ENCODE results near the gene IL1RAPL2.

IL1RAPL2 gene

DNA sequence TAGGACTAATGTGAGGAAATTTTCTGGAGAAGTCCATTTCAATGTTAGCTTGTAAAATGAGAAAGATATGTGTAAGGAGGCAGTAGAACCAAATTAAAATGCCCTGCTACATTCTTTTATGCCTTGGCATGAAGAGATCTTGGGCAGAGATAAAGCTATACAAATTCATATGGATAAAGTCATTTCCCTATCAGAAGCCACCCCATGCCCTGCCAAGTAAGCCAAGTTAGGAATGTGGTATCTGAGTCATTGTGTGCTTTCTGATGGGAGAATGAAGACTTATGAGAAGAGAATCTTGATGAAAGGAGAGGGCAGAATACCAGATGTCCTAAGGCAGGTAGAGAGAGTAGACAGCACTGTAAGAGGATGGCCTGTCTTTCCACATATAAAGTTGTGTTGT lies 570.8 kb downstream of the IL1RAPL2 start:
- no peaks in the 10 kb centered on the region for H3K9me3 Mint-ChIP-seq
- H3K27ac Mint-ChIP-seq = no peak overlapping the region
- H3K4me3 Mint-ChIP-seq = no peak overlapping the region
- H3K36me3 Mint-ChIP-seq (ENCODE audit: low read depth) = no peaks in the 10 kb centered on the region
- intact Hi-C loops (cut with micrococcal nuclease) = no loop called here
- H3K27me3 Mint-ChIP-seq = no peaks in the 10 kb centered on the region
- H3K4me1 Mint-ChIP-seq (ENCODE audit: low read depth) = no peaks in the 10 kb centered on the region

DNA sequence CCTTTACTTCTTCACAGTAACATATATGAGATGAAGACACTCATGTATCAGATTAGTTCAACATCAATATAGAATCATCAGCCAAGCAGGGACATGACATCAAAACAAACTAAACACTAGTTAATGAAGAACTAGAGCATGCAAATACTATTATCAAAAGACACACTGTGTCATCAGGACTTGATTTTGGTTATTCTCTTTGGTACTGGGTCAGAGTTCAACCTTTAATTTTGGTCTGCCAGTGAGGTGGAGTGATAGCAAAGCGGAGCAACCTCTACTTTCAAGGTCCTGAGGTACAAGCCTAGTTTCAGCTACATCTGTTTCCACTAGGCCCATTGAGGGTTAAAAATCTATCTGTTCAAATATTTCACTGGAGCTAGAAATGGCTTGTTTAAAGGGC lies 584.0 kb downstream of the IL1RAPL2 start:
- intact Hi-C loops (cut with micrococcal nuclease) = no loop called here
- no peak overlapping the region for H3K4me3 Mint-ChIP-seq
- H3K4me1 Mint-ChIP-seq (ENCODE audit: low read depth) = no peaks in the 10 kb centered on the region
- no peaks in the 10 kb centered on the region for H3K27me3 Mint-ChIP-seq
- peaks cover under 1% of the 10 kb centered on the region for H3K9me3 Mint-ChIP-seq
- no peaks in the 10 kb centered on the region for H3K36me3 Mint-ChIP-seq (ENCODE audit: low read depth)
- no peak overlapping the region for H3K27ac Mint-ChIP-seq

DNA sequence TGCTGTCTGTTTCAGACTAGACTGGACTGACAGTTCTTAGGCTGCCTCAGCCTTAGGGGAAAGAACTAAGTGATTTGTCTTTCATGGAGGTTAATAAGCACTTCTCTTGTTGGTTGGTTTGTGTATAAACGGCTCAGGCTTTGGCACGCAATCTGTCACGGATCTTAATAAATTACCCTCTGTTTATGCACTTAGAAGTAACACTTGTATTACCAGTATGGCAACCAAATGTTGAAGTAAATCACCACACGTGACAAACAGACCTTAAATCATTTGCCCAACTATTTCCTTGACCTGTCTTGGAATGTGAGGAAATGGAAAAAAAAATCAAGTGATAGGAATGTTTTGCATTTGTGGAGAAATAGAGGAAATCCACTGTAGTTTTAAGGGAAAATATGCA lies 584.6 kb downstream of the IL1RAPL2 start:
- Mint-ChIP-seq H3K27me3 (no peaks in the 10 kb centered on the region), H3K9me3 (peaks cover 6% of the 10 kb centered on the region), H3K27ac (no peak overlapping the region), H3K36me3 (ENCODE audit: low read depth) (no peaks in the 10 kb centered on the region), H3K4me1 (ENCODE audit: low read depth) (no peaks in the 10 kb centered on the region), H3K4me3 (no peak overlapping the region)
- intact Hi-C loops (cut with micrococcal nuclease) = no loop called here

DNA sequence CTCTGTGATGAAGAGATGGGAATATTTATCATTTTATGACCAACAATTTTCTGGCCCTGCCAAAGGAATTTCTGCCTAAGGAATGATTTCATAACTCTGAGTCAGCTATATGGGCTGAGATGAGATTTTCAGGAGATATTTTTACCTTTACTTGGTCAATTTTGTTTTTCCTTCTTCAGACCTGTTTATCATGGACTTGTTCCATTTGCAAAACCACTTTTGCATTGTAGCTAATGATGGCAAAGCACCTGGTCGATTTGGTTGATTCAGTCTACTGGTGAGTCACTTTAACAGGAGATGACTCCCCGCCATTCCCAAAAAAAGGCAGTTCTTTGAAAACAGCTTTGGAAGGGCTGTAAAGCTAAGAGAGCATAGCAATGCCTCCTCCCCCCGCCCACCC lies 601.2 kb downstream of the IL1RAPL2 start:
- Mint-ChIP-seq H3K4me3 (no peak overlapping the region), H3K4me1 (ENCODE audit: low read depth) (no peaks in the 10 kb centered on the region), H3K27me3 (no peaks in the 10 kb centered on the region), H3K9me3 (no peaks in the 10 kb centered on the region), H3K27ac (no peak overlapping the region), H3K36me3 (ENCODE audit: low read depth) (no peaks in the 10 kb centered on the region)
- intact Hi-C loops (cut with micrococcal nuclease) = no loop called here

DNA sequence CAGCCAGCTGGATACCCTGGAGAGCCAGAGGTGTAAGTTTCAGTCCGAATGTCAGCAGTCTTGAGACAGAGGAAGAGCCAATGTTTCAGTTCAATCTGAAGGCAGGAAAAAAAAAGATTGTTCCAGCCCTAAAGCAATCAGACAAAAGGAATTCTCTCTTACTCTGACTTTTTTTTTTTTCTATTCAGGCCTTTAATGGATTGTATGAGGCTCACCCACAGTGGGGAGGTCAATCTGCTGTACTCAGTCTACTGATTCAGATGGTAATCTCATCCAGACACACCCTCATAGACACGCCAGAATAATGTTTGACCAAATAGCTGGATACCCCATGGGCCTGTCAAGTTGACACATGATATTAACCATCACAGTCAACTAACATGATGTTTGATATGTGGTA lies 602.6 kb downstream of the IL1RAPL2 start:
- H3K27ac Mint-ChIP-seq = no peak overlapping the region
- no peaks in the 10 kb centered on the region for H3K36me3 Mint-ChIP-seq (ENCODE audit: low read depth)
- H3K4me1 Mint-ChIP-seq (ENCODE audit: low read depth) = no peaks in the 10 kb centered on the region
- no peak overlapping the region for H3K4me3 Mint-ChIP-seq
- no peaks in the 10 kb centered on the region for H3K9me3 Mint-ChIP-seq
- H3K27me3 Mint-ChIP-seq = no peaks in the 10 kb centered on the region
- intact Hi-C loops (cut with micrococcal nuclease) = no loop called here

DNA sequence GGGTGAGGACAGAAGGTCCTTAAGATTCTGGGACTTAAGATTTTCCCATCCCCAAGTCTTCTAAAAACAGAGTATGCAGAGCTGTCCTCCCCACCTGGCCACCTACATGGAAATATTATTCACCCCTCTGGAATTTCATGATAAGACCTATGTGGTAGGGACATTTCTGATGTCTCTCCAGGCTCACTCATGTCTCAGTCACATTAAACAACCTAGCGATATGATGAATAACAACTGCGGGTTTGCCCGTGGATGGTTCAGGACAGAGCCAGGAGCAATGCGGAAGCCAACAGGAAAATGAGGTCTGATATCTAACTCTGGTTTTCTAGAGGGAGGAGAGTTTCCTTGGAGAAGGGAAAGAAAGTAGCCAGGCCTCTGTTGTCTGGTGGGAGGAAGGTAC lies 607.1 kb downstream of the IL1RAPL2 start:
- no peak overlapping the region for H3K27ac Mint-ChIP-seq
- H3K9me3 Mint-ChIP-seq = no peaks in the 10 kb centered on the region
- no peak overlapping the region for H3K4me3 Mint-ChIP-seq
- intact Hi-C loops (cut with micrococcal nuclease) = no loop called here
- no peaks in the 10 kb centered on the region for H3K27me3 Mint-ChIP-seq
- no peaks in the 10 kb centered on the region for H3K36me3 Mint-ChIP-seq (ENCODE audit: low read depth)
- no peaks in the 10 kb centered on the region for H3K4me1 Mint-ChIP-seq (ENCODE audit: low read depth)

DNA sequence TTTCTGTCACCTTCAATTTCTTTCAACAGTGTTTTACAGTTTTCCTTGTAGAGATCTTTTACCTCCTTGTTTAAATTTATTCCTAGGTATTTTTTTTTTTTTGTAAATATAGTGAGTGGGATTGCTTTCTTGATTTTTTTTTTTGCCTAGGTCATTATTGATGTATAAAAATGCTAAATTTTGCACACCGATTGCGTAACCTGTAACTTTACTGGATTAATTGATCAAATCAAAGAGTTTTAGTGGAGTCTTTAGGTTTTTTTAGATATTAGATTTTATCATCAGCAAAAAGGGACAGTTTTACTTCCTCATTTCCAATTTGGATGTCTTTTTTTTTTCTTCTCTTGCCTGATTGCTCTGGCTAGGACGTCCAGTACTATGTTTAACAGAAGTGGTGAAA lies 613.6 kb downstream of the IL1RAPL2 start:
- no peaks in the 10 kb centered on the region for H3K27me3 Mint-ChIP-seq
- no peak overlapping the region for H3K27ac Mint-ChIP-seq
- intact Hi-C loops (cut with micrococcal nuclease) = no loop called here
- no peak overlapping the region for H3K4me3 Mint-ChIP-seq
- H3K9me3 Mint-ChIP-seq = no peaks in the 10 kb centered on the region
- no peaks in the 10 kb centered on the region for H3K36me3 Mint-ChIP-seq (ENCODE audit: low read depth)
- no peaks in the 10 kb centered on the region for H3K4me1 Mint-ChIP-seq (ENCODE audit: low read depth)

DNA sequence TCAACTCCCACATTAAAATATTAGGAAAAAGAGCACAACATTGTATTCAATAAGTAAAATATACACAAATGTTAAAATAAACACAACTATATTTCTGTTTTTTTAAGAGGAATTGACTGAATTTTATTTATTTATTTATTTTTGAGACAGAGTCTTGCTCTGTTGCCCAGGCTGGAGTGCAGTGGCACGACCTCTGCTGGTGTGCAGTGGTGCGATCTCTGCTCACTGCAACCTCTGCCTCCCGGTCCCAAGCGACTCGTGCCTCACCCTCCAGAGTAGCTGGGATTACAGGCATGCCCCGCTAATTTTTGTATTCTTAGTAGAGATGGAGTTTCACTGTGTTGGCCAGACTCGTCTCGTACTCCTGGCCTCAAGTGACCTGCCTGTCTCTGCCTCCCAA lies 623.1 kb downstream of the IL1RAPL2 start:
- H3K36me3 Mint-ChIP-seq (ENCODE audit: low read depth) = no peaks in the 10 kb centered on the region
- H3K9me3 Mint-ChIP-seq = no peaks in the 10 kb centered on the region
- intact Hi-C loops (cut with micrococcal nuclease) = no loop called here
- H3K27me3 Mint-ChIP-seq = no peaks in the 10 kb centered on the region
- no peaks in the 10 kb centered on the region for H3K4me1 Mint-ChIP-seq (ENCODE audit: low read depth)
- H3K27ac Mint-ChIP-seq = no peak overlapping the region
- no peak overlapping the region for H3K4me3 Mint-ChIP-seq

DNA sequence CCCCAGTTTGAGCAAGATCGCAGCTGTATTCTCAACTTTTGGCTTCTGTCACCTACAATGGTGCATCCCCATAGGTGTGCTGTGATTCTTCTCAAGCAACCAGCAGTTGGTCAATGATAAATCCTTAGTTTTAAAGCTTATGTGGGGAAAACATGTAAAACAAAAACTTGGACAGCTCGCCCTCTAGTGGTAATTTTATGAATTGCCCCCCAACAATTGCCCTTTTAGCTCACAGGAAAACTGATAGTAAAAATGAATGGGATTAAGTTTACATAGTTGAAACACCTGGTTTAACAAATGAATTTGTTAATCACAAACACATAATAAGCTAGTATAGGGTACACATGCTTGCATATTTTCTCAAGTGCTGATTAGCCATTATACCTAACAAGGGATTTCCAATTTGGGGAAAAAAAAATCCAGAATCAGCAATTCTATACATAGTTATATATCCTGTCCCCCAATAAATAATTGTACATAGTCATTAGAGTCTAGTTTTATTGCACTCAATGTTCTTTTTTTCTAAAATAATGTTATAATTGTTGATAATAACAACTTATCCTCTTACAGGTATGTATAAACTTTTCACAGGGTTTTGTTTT lies 624.4 kb downstream of the IL1RAPL2 start:
- H3K9me3 Mint-ChIP-seq = no peaks in the 10 kb centered on the region

DNA sequence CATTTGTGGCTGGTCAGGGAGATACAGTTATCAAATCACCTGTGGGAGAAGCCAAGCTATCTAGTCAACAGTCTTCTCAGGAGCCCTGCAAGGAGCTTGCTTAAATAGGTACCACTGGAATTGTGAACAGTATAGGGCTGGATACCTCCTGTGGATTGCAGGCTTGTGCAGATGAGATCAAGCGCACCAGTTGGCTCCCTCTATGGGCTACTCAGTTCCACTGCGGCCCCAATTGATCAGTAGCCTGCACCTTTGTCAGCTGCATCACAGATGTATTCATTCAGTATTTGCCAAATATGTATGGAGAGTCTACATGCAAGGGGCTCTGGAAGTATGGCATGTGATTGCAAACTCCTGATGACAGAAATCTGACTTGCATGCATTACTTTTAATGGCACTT lies 625.9 kb downstream of the IL1RAPL2 start:
- no peaks in the 10 kb centered on the region for H3K4me1 Mint-ChIP-seq (ENCODE audit: low read depth)
- H3K36me3 Mint-ChIP-seq (ENCODE audit: low read depth) = no peaks in the 10 kb centered on the region
- intact Hi-C loops (cut with micrococcal nuclease) = no loop called here

More for the DNA sequence above, 624.4 kb downstream of the IL1RAPL2 start:
- no peaks in the 10 kb centered on the region for H3K36me3 Mint-ChIP-seq (ENCODE audit: low read depth)
- H3K27ac Mint-ChIP-seq = no peak overlapping the region
- intact Hi-C loops (cut with micrococcal nuclease) = no loop called here
- H3K27me3 Mint-ChIP-seq = no peaks in the 10 kb centered on the region
- H3K4me3 Mint-ChIP-seq = no peak overlapping the region
- H3K4me1 Mint-ChIP-seq (ENCODE audit: low read depth) = no peaks in the 10 kb centered on the region

DNA sequence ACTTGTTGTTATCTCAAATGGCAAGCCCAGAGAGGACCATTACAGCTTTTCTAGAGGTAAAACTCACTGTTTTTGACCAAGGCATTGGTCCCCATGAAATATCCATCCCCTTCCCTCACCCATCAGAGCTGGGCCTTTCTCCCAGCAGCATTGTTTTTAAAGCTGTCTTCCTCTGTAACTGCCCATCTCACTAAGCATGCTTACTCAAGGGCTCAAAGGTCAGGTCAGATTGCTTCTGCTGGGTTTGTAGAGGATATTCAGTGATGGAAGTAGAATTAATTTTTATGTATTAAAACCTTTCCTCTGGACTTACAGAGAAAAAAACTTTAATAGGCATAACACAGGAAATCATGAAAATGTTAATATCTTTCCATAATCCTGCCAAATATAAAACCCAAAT lies 643.4 kb downstream of the IL1RAPL2 start:
- Mint-ChIP-seq H3K27ac (no peak overlapping the region), H3K4me1 (ENCODE audit: low read depth) (no peaks in the 10 kb centered on the region), H3K36me3 (ENCODE audit: low read depth) (no peaks in the 10 kb centered on the region), H3K9me3 (peaks cover 9% of the 10 kb centered on the region), H3K27me3 (no peaks in the 10 kb centered on the region), H3K4me3 (no peak overlapping the region)
- intact Hi-C loops (cut with micrococcal nuclease) = no loop called here

More for the DNA sequence above, 625.9 kb downstream of the IL1RAPL2 start:
- Mint-ChIP-seq H3K9me3 (no peaks in the 10 kb centered on the region), H3K27ac (no peak overlapping the region), H3K4me3 (no peak overlapping the region), H3K27me3 (no peaks in the 10 kb centered on the region)

DNA sequence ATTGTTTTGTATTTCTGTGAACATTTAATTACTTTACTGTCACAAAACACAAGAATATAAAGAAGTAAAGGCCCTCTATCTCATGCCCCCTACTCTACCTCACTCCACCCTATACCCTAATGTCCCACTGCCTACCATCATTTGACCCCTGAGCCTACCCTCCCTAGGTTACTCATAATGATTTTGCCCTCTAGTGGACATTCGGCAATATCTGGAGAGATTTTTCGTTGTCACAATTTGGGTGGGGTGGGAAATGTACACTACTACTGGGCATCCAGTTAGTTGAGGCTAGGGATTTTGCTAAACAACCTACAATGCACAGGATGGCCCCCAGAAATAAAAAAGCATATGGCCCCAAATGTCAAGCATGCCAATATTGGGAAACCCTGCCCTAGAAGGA lies 644.3 kb downstream of the IL1RAPL2 start:
- H3K4me3 Mint-ChIP-seq = no peak overlapping the region
- no peaks in the 10 kb centered on the region for H3K27me3 Mint-ChIP-seq
- no peak overlapping the region for H3K27ac Mint-ChIP-seq
- intact Hi-C loops (cut with micrococcal nuclease) = no loop called here
- H3K4me1 Mint-ChIP-seq (ENCODE audit: low read depth) = no peaks in the 10 kb centered on the region
- no peaks in the 10 kb centered on the region for H3K36me3 Mint-ChIP-seq (ENCODE audit: low read depth)
- H3K9me3 Mint-ChIP-seq = peaks cover 17% of the 10 kb centered on the region

DNA sequence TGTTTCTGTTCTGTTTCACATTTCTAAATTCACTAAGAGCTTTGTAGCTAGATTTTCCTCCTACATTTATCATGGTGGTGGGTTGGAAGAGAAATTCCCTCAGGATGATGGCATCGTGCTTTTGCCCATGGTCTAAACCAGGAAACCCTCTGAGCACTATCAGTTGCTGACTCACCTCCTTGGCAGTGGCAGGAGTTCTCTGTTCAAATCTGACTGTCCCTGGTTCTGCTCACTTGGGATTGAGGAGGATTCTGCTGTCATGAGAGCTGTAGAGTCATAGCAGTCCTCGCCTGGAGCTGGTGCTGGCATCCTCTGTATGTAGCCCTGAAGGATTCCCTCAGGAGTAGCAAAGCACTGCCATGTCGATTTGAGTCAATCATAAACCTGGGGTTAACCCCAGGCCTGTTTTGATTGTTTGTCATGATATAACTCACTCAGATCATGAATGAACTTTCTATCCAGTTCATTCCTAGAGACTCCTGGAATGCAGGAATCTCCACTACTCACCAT lies 645.1 kb downstream of the IL1RAPL2 start:
- Mint-ChIP-seq H3K4me3 (no peak overlapping the region), H3K4me1 (ENCODE audit: low read depth) (no peaks in the 10 kb centered on the region), H3K27me3 (no peaks in the 10 kb centered on the region), H3K9me3 (peaks cover 19% of the 10 kb centered on the region), H3K27ac (no peak overlapping the region), H3K36me3 (ENCODE audit: low read depth) (no peaks in the 10 kb centered on the region)
- intact Hi-C loops (cut with micrococcal nuclease) = no loop called here

DNA sequence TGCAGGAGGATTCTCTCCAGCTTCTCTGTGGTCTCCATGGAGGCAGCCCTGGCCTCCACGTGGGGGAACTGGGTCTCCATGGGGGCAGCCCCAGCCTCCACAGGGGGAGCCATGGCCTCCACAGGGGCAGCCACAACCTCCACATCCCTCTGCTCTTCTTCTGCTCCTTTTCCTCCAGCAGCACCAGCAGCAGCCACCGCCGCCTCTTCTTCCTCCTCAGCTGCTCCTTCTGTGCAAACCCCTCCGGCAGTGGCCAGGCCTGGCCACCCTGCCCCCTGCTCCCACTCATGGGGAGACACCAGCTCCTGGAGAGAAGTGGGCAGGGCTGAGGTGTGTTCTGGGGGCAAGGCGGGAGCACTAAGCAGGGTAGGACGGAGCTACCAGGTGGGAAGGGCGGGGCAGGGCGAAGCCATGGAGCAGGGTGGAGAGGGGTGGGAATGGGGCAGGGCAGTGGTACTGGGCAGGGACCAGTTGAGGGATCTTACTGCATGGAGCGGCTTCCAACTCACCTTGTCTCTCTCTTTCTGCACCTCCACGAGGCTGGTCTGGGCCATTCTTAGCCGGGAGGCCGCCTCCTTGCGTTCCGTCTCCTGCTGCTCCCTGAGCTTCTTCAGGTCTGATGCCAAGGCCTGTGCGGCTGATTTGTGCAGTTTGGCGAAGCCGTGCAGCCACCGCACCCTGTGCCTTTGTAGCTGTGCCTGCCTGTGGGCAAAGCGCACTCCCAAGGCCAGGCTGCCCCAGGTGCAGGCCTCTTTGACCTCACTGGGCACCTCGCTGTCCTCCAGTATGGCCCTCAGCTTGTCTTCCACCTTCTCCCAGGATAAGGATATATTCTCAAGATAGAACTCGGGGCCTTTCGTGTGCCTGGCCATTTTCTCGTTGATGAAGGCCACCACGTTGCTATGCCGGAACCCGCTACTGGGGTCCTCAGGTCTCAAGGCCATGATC lies 653.7 kb downstream of the IL1RAPL2 start:
- H3K27me3 Mint-ChIP-seq = no peaks in the 10 kb centered on the region
- H3K4me1 Mint-ChIP-seq (ENCODE audit: low read depth) = no peaks in the 10 kb centered on the region
- H3K27ac Mint-ChIP-seq = no peak overlapping the region
- H3K36me3 Mint-ChIP-seq (ENCODE audit: low read depth) = no peaks in the 10 kb centered on the region
- H3K4me3 Mint-ChIP-seq = no peak overlapping the region
- H3K9me3 Mint-ChIP-seq = peaks cover 24% of the 10 kb centered on the region
- intact Hi-C loops (cut with micrococcal nuclease) = no loop called here

Data from dendritic cell treated with granulocyte-macrophage colony-stimulating factor and Interleukin-4, amounts not matched to agents 40 ng/mL and 50 ng/mL, for 4 days (primary cell).